OCI-LY7 (cell line): ENCODE results near the gene LRRC42. TPM values are rescaled to one million over a fixed set of nuclear protein-coding genes. Genes with fewer than 3 reads are reported as not detected.

Source experiments
- BruUV-seq: library from RNA; stranded (reverse); fragments of 400-500 nt; replicated peaks from 2 replicates; lab custom pipeline; 2021; lab: Mats Ljungman, UMichigan
- CTCF ChIA-PET: fragments of 300-600 bp; sonication (Branson Sonifier 250); formaldehyde crosslinking; loops from one replicate; lab custom pipeline; 2022; ENCODE audit warnings: antibody characterized with exemption; ENCODE audit not compliant: unreplicated experiment; lab: Charles Lee
- POLR2A ChIA-PET: fragments of 300-600 bp; sonication (Branson Sonifier 250); formaldehyde crosslinking; loops from one replicate; lab custom pipeline; 2022; ENCODE audit warnings: antibody characterized with exemption; lab: Charles Lee
- DNase-seq: peaks from one replicate; pipeline ENCODE4 v3.0.0-alpha.2; 2015; ENCODE audit warnings: low spot score
- H2AFZ ChIP-seq: fragments of 200-600 bp; sonication (generic), shearing (Covaris generic); 2 replicates; pipeline ENCODE4 v1.6.1; 2014; ENCODE audit warnings: mild to moderate bottlenecking, antibody characterized with exemption, low read length, moderate library complexity
- H3K27ac ChIP-seq: fragments of 200-600 bp; sonication (generic); 2 replicates; pipeline ENCODE4 v1.5.1; 2014; ENCODE audit warnings: mixed run types, low read depth, mild to moderate bottlenecking, moderate library complexity, low read length, inconsistent platforms; ENCODE audit not compliant: poor library complexity, severe bottlenecking
- H3K36me3 ChIP-seq: fragments of 200-600 bp; sonication (generic); 2 replicates; pipeline ENCODE4 v1.6.1; 2014; ENCODE audit warnings: mild to moderate bottlenecking, antibody characterized with exemption, low read length, moderate library complexity, mixed read lengths; ENCODE audit not compliant: insufficient read depth
- H3K4me1 ChIP-seq: fragments of 200-600 bp; sonication (generic); 2 replicates; pipeline ENCODE4 v1.5.1; 2014; ENCODE audit warnings: mild to moderate bottlenecking, low read length; ENCODE audit not compliant: insufficient read depth, poor library complexity, severe bottlenecking
- H3K4me2 ChIP-seq: fragments of 200-600 bp; sonication (generic); 2 replicates; pipeline ENCODE4 v1.6.1; 2014; ENCODE audit warnings: mild to moderate bottlenecking, low read length
- H3K4me3 ChIP-seq: fragments of 200-600 bp; sonication (generic); 2 replicates; pipeline ENCODE4 v1.5.1; 2014; ENCODE audit warnings: mild to moderate bottlenecking, low read depth, low read length; ENCODE audit not compliant: poor library complexity, severe bottlenecking
- H3K79me2 ChIP-seq: fragments of 200-600 bp; sonication (generic); 2 replicates; pipeline ENCODE4 v1.6.1; 2016; ENCODE audit warnings: low read depth, mild to moderate bottlenecking, low read length, moderate library complexity, mixed read lengths; ENCODE audit not compliant: insufficient read depth
- H3K9me2 ChIP-seq: fragments of 200-600 bp; sonication (generic); 2 replicates; pipeline ENCODE4 v1.6.1; 2016; ENCODE audit warnings: mild to moderate bottlenecking, low read length, mixed read lengths; ENCODE audit not compliant: insufficient read depth
- H3K9me3 ChIP-seq: fragments of 200-600 bp; sonication (generic); 2 replicates; pipeline ENCODE4 v1.6.1; 2014; ENCODE audit warnings: mild to moderate bottlenecking, mixed run types, low read length, mixed read lengths
- H4K20me1 ChIP-seq: fragments of 200-600 bp; sonication (generic); 2 replicates; pipeline ENCODE4 v1.6.1; 2014; ENCODE audit warnings: mild to moderate bottlenecking, antibody characterized with exemption, low read length, moderate library complexity, mixed read lengths; ENCODE audit not compliant: insufficient read depth
- EZH2phosphoT487 ChIP-seq: fragments of 200-600 bp; sonication (generic); IDR thresholded peaks from 2 replicates; pipeline ENCODE4 v1.6.1; 2018; ENCODE audit warnings: low read depth, borderline replicate concordance, mild to moderate bottlenecking, mixed run types, antibody characterized with exemption, low read length, moderate library complexity, mixed read lengths
- intact Hi-C: fragments of 100-400 bp; cut with micrococcal nuclease; formaldehyde crosslinking; loops from one replicate; pipeline ENCODE4 v1.10.0; 2022; ENCODE audit not compliant: unreplicated experiment
- total RNA-seq, 2 experiments: library from RNA; depleted of rRNA in 1 of 2; stranded (reverse); fragments of >200 nt in 1 of 2; shearing (Covaris generic) in 1 of 2; gene quantifications; 2 replicates each; pipeline ENCODE4 v1.2.3, GENCODE V29; 2014 to 2022
- TF ChIP-seq, protein P1 (sequence below): fragments of 200-600 bp; sonication (generic); conservative IDR thresholded peaks from 2 replicates; pipeline ENCODE4 v1.5.1; 2014; ENCODE audit warnings: mild to moderate bottlenecking, antibody characterized with exemption, low read length, moderate library complexity, mixed read lengths

Gene LRRC42
- total RNA-seq, 2 experiments from 2014 or later: 17.5 to 18.5 TPM

DNA sequence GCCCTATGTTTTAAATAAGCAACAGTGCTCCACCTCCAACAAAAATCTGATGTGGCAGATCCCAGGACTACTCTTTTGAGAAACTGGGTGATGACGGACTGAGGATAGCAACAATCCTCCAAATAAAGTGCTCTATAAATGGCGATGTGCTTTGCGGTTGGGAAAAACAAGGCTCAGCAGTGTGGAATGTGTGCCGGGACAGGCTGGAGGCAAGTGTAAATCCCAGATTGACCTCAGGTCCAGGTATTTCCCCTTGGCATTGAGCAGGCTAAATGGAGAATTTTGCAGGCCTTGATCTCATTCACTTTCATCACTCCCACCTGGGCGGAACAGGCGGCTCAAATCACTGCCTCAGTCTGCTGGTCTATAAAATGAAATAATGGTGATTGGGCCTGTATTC, 35.1 kb downstream of the LRRC42 start:
- no TSS peak for BruUV-seq
- H3K4me3 ChIP-seq: no peak overlapping the region
- TF ChIP-seq, protein P1, sequence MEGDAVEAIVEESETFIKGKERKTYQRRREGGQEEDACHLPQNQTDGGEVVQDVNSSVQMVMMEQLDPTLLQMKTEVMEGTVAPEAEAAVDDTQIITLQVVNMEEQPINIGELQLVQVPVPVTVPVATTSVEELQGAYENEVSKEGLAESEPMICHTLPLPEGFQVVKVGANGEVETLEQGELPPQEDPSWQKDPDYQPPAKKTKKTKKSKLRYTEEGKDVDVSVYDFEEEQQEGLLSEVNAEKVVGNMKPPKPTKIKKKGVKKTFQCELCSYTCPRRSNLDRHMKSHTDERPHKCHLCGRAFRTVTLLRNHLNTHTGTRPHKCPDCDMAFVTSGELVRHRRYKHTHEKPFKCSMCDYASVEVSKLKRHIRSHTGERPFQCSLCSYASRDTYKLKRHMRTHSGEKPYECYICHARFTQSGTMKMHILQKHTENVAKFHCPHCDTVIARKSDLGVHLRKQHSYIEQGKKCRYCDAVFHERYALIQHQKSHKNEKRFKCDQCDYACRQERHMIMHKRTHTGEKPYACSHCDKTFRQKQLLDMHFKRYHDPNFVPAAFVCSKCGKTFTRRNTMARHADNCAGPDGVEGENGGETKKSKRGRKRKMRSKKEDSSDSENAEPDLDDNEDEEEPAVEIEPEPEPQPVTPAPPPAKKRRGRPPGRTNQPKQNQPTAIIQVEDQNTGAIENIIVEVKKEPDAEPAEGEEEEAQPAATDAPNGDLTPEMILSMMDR: no peak
- TF ChIP-seq EZH2phosphoT487: no peak
- H3K9me3 ChIP-seq: no peaks in the 10 kb centered on the region
- H3K4me1 ChIP-seq: no peaks in the 10 kb centered on the region
- no peak overlapping the region for H2AFZ ChIP-seq
- no peak for DNase-seq
- no peak overlapping the region for H3K4me2 ChIP-seq
- intact Hi-C loops: no loop called here
- no peaks in the 10 kb centered on the region for H3K79me2 ChIP-seq
- ChIA-PET CTCF (no interaction called here), POLR2A (no interaction called here)
- no peaks in the 10 kb centered on the region for H3K9me2 ChIP-seq
- H3K27ac ChIP-seq: no peak overlapping the region
- H4K20me1 ChIP-seq: no peaks in the 10 kb centered on the region
- H3K36me3 ChIP-seq: no peaks in the 10 kb centered on the region

DNA sequence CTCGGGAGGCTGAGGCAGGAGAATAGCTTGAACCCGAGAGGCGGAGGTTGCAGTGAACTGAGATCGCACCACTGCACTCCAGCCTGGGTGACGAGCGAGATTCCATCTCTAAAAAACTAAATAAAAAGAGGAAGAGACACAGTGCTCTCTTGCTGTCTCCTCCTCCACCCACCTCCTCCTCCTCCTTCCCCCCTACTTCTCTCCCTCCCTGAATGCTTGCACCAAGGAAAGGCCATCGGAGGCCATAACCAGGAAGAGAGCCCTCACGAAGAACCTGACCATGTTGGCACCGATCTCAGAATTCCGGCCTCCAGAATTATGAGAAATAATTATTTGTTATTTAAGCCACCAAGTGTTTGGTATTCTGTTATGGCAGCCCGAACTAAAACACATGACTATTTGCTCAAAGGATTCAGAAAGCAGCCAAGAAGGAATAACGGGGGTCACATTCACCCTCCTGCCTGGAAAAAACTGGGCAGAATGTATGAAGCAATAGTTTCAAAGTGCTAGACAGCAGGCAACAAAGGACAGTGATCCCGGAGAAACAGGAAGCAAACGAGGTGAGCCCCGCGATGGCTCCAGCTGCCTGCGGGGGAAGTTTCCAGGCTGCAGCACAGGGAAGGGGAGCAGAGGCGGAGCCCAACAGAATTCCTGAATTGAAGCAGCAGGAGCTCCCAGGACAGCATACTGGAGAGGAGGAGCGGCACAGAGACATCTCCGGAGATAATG, 36.0 kb downstream of the LRRC42 start:
- TF ChIP-seq, protein P1: no peak
- no peak for TF ChIP-seq EZH2phosphoT487
- no peak overlapping the region for H3K4me2 ChIP-seq
- H3K9me3 ChIP-seq: no peaks in the 10 kb centered on the region
- ChIA-PET CTCF (no interaction called here), POLR2A (interaction anchor here (0.6 kb wide), 1 partner anchor 471 kb away, joined by 4 read pairs; no protein-coding TSS in a partner anchor)
- H3K79me2 ChIP-seq: no peaks in the 10 kb centered on the region
- no TSS peak for BruUV-seq
- no peaks in the 10 kb centered on the region for H3K36me3 ChIP-seq
- no peaks in the 10 kb centered on the region for H3K4me1 ChIP-seq
- intact Hi-C loops: no loop called here
- H3K9me2 ChIP-seq: no peaks in the 10 kb centered on the region
- DNase-seq: no peak
- no peak overlapping the region for H3K27ac ChIP-seq
- no peak overlapping the region for H2AFZ ChIP-seq
- no peak overlapping the region for H3K4me3 ChIP-seq
- no peaks in the 10 kb centered on the region for H4K20me1 ChIP-seq

DNA sequence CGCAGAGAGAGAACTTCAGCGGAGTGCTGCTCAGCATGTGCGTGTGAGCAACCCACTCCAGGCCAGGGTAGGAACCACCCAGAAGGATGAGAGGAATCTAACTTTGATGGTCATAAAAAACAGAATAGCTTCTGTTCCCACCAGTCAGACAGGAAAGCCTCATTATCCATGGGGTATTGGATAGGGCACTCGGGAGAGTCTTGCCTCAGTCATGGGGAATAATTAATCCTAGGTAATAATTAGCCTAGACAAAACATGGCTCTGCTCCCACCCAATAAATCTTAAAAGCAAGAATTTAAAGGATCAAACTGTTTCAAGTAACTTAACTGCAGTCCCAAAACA, 36.6 kb downstream of the LRRC42 start:
- intact Hi-C loops: no loop called here
- H3K4me2 ChIP-seq: no peak overlapping the region
- CTCF ChIA-PET: no interaction called here

More for the DNA sequence above, 36.6 kb downstream of the LRRC42 start:
- Histone ChIP-seq H4K20me1 (no peaks in the 10 kb centered on the region), H3K27ac (no peak overlapping the region), H3K9me3 (no peaks in the 10 kb centered on the region), H3K4me1 (no peaks in the 10 kb centered on the region), H2AFZ (no peak overlapping the region), H3K9me2 (no peaks in the 10 kb centered on the region), H3K79me2 (no peaks in the 10 kb centered on the region), H3K36me3 (no peaks in the 10 kb centered on the region), H3K4me3 (no peak overlapping the region)
- no TSS peak for BruUV-seq
- TF ChIP-seq, protein P1: no peak
- TF ChIP-seq EZH2phosphoT487: no peak
- POLR2A ChIA-PET: interaction anchor here (0.6 to 0.7 kb wide), 2 partner anchors 60 to 471 kb away, joined by 3 to 4 read pairs; no protein-coding TSS in a partner anchor
- DNase-seq: no peak
